ENCODE results near the gene CASR. TPM values are rescaled to one million over a fixed set of nuclear protein-coding genes. Genes with fewer than 3 reads are reported as not detected.

The CASR gene
- total RNA-seq, 4 donors from 2014 or later, result 0.39 TPM; not detected in 3

- Histone ChIP-seq H3K27me3 (no peaks in the 10 kb centered on the region), H3K4me3 (no peak overlapping the region), H3K4me1 (no peaks in the 10 kb centered on the region), H3K36me3 (no peaks in the 10 kb centered on the region), H3K27ac (no peak overlapping the region), H3K9me3 (no peaks in the 10 kb centered on the region)
- no peak for DNase-seq (ENCODE audit: low spot score in 2 of 2)
- 60 to 72% methylated on average over 4 of the region's 4 CpGs for WGBS, 2 donors
- TF ChIP-seq EP300 (IDR thresholded peaks at IDR 0.05) (no peak), POLR2A (IDR thresholded peaks at IDR 0.05) (no peak)
- TF ChIP-seq, protein P1, sequence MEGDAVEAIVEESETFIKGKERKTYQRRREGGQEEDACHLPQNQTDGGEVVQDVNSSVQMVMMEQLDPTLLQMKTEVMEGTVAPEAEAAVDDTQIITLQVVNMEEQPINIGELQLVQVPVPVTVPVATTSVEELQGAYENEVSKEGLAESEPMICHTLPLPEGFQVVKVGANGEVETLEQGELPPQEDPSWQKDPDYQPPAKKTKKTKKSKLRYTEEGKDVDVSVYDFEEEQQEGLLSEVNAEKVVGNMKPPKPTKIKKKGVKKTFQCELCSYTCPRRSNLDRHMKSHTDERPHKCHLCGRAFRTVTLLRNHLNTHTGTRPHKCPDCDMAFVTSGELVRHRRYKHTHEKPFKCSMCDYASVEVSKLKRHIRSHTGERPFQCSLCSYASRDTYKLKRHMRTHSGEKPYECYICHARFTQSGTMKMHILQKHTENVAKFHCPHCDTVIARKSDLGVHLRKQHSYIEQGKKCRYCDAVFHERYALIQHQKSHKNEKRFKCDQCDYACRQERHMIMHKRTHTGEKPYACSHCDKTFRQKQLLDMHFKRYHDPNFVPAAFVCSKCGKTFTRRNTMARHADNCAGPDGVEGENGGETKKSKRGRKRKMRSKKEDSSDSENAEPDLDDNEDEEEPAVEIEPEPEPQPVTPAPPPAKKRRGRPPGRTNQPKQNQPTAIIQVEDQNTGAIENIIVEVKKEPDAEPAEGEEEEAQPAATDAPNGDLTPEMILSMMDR (IDR thresholded peaks at IDR 0.05), result no peak
These were observed 148.4 kb downstream of the CASR start for GRCh38 chr3:122331886-122332285.

DNA sequence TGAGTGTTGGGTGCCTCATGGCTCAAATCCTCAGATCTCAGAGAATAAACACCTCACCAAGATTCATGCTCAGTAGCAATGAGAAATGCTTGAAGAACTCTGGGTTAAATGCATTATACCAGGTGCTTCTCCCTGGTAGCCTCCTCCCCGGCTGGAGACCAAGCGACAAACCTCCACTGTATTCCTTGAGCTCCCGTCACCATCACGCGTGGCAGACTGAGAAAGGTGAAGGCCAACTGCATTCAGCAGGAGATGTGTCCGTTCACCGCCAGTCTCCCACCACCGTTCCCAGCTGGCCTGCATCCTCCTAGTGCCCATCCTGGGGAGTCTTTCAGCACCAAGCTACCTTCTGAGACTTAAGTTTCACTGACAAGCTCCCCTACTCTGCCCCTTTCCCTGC is 149.1 kb downstream of the CASR start:
- Histone ChIP-seq H3K36me3 (no peaks in the 10 kb centered on the region), H3K4me1 (no peaks in the 10 kb centered on the region), H3K4me3 (no peak overlapping the region), H3K27ac (no peak overlapping the region), H3K9me3 (no peaks in the 10 kb centered on the region), H3K27me3 (no peaks in the 10 kb centered on the region)
- DNase-seq (ENCODE audit: low spot score in 2 of 2), result no peak
- 90 to 93% methylated on average over 8 of the region's 8 CpGs for WGBS, 2 donors
- TF ChIP-seq POLR2A (IDR thresholded peaks at IDR 0.05) (no peak), EP300 (IDR thresholded peaks at IDR 0.05) (no peak)
- TF ChIP-seq, protein P1 (IDR thresholded peaks at IDR 0.05), result no peak

Other genes with a start within 250 kb of the CASR start
- gene ILDR1, start 161.4 kb upstream of the CASR start, total RNA-seq, result not detected
- gene CD86, start 128.3 kb upstream of the CASR start, total RNA-seq, result 10 to 100 TPM in 2 of 4 donors, 1 to 10 TPM in 2; 5.7 to 10.9 (median 8.4) TPM
- gene CSTA, start 141.6 kb downstream of the CASR start, total RNA-seq, result 1 to 10 TPM in 3 of 4 donors, not detected in 1; 1.1 to 4.8 (median 2.7) TPM
- gene MIX23, start 199.6 kb downstream of the CASR start, total RNA-seq, result 10 to 100 TPM in 3 of 4 donors, 1 to 10 TPM in 1; 5.7 to 19.2 (median 13.5) TPM
- gene FAM162A, start 200.5 kb downstream of the CASR start, total RNA-seq, result 10 to 100 TPM; 13.2 to 23.1 (median 17.8) TPM
- 1 to 10 TPM; 4.4 to 5.1 (median 4.8) TPM for gene WDR5B, start 232.4 kb downstream of the CASR start, total RNA-seq

All from tibial nerve (tissue), 4 donors.